GM12874 (cell line): ENCODE results near the gene ZNF549.

Source experiments
- CTCF ChIP-seq: IDR thresholded peaks from 2 replicates; pipeline ENCODE4 v1.5.1; 2011; ENCODE audit warnings: low read depth, mild to moderate bottlenecking, control low read depth, low read length, moderate library complexity; ENCODE audit not compliant: insufficient read depth

Gene ZNF549

GRCh38 chr19:57583104-57583520 is 56.0 kb downstream of the ZNF549 start:
- no peak for TF ChIP-seq CTCF

DNA sequence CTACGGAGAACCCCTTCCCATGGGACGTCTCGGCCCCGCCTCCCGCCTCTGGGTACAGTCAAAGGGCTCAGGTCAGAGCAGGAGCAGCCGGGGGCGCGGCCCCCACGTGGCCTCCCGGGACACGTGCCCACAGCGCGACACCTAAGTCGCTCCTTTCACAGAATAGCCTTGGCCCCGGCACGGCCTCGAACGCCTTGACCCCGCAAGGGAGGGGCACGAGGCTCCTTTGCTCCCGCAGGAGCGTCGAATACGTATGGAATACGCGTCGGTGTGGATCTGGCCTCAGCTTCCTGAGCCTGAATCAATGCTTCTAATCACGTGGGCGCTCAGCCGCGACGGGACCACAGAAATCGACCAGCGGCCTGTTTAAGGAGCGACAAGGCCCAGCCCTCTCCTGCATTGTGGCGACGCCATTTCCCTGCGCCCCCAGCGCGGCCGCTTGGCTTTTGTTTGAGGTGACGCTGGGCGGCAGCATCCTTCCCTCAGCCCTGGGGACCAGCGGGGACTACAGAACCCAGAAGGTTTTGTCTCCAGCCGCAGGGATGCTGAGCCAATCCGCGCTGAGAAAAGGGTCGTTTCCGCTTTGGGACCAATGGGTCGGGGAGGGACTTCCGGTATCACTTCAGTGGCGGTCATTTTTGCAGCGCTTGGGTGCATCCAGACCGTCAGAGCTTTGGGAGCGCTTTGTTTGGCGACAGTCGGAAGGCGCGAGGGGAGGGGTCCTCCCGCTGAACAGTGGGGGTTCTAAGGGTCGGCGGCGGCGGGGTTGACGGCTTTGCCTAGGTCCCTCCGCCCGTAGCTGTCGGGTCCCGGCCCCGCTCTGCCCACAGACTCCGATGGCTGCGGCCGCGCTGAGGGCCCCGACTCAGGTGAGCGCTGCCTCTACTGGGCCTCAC is 56.6 kb downstream of the ZNF549 start, which contains the start of gene ZIK1:
Gene ZIK1, plus strand, starts transcription at position 625 of the 896 bp plus-strand sequence. Its CDS starts 212 bp downstream, at position 837.
- TF ChIP-seq CTCF: no peak

DNA sequence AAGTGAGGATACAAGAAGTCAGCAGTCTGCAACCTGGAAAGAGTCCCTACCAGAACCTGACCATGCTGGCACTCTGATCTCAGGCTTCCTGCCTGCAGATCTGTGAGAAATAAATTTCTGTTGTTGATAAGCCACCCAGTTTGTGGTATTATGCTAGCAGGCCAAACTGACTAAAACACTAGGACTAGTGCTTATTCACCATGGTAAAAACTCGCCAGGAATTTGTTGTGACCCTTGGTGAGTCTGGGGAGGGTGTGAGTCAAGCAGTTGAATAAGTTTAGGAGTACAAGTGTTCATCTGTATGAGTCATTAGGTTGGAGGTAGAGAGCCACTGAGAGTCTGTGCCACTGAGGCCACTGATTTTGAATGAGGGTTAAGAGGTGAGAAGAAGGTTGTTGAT is 60.4 kb downstream of the ZNF549 start:
- TF ChIP-seq CTCF: no peak

- TF ChIP-seq CTCF: no peak
These were observed 72.2 kb downstream of the ZNF549 start for GRCh38 chr19:57599377-57599760.

DNA sequence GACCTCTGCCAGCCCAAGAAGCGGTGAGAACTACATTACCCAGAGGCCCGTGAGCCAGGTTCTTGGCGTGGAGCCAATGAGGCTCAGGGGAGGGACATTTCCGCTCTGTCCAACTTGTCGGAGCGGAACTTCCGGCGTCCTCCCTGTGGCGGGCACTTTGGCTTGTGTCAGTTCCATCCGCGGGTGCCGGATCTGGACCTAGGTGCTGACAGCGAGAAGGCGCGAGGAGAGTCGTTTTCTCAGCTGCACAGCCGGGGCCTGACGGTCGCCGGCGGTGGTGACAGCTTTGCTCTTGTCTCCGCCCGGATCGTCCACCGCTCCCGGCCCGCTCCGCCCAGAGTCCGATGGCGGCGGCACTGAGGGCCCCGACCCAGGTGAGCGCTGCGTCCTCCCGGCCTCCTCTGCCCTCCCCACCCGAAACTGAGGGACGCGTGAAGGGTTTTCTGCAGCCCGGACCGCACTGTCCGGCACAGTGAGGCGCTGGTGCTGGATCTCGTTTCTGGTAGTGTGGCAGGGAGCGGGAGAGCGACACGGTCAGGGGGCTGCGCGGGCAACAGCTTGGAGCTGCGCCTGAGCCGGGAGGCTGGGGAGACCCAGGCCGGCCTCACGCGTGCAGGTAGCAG is 72.7 kb downstream of the ZNF549 start, which contains the start of gene ZNF530:
Gene ZNF530, plus strand, starts transcription at position 125 of the 623 bp plus-strand sequence. CDS start 4,461 bp downstream, outside the sequence.
- no peak for TF ChIP-seq CTCF

- TF ChIP-seq CTCF: no peak
These were observed 79.8 kb downstream of the ZNF549 start for GRCh38 chr19:57606931-57607330.
